Measurements from ENCODE around the gene TTLL11.
"Not testable (repeated sequence)": the region's sequence is repeated elsewhere in the genome, so short reads cannot be mapped to it uniquely, and the experiment has no call there.

The TTLL11 gene

DNA sequence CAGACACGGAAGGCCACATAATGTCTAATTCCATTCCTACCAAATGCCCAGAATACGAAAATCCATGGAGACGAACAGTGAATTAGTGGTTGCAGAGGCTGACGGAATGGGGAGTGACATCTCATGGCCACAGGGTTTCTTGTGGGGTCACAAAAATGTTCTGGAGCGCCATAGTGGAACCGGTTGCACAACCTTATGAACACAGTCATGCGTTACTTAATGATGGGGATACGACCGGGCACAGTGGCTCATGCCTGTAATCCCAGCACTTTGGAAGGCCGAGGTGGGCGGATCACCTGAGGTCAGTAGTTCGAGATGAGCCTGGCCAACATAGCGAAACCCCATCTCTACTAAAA, 26.0 kb upstream of the TTLL11 start:
- no peak for TF ChIP-seq ZFX (IDR thresholded peaks at IDR 0.05)
- TF ChIP-seq, protein P1, sequence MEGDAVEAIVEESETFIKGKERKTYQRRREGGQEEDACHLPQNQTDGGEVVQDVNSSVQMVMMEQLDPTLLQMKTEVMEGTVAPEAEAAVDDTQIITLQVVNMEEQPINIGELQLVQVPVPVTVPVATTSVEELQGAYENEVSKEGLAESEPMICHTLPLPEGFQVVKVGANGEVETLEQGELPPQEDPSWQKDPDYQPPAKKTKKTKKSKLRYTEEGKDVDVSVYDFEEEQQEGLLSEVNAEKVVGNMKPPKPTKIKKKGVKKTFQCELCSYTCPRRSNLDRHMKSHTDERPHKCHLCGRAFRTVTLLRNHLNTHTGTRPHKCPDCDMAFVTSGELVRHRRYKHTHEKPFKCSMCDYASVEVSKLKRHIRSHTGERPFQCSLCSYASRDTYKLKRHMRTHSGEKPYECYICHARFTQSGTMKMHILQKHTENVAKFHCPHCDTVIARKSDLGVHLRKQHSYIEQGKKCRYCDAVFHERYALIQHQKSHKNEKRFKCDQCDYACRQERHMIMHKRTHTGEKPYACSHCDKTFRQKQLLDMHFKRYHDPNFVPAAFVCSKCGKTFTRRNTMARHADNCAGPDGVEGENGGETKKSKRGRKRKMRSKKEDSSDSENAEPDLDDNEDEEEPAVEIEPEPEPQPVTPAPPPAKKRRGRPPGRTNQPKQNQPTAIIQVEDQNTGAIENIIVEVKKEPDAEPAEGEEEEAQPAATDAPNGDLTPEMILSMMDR (conservative IDR thresholded peaks at IDR 0.05) = no peak
- H3K27ac ChIP-seq = no peak overlapping the region

GRCh38 chr9:122118343-122119165, 25.4 kb upstream of the TTLL11 start:
- H3K27ac ChIP-seq = no peak overlapping the region
- TF ChIP-seq ZFX (IDR thresholded peaks at IDR 0.05) = no peak
- TF ChIP-seq, protein P1 (conservative IDR thresholded peaks at IDR 0.05) = no peak

GRCh38 chr9:122117241-122117640, 24.1 kb upstream of the TTLL11 start:
- not testable (repeated sequence) for H3K27ac ChIP-seq

- H3K27ac ChIP-seq = no peak overlapping the region
- no peak for TF ChIP-seq ZFX (IDR thresholded peaks at IDR 0.05)
- TF ChIP-seq, protein P1 (conservative IDR thresholded peaks at IDR 0.05) = no peak
Observed at GRCh38 chr9:122116448-122117173, 23.5 kb upstream of the TTLL11 start.

GRCh38 chr9:122116040-122116439, 22.9 kb upstream of the TTLL11 start:
- TF ChIP-seq, protein P1 (conservative IDR thresholded peaks at IDR 0.05) = no peak
- TF ChIP-seq ZFX (IDR thresholded peaks at IDR 0.05) = no peak
- H3K27ac ChIP-seq = no peak overlapping the region

GRCh38 chr9:122115176-122116035, 22.3 kb upstream of the TTLL11 start:
- H3K27ac ChIP-seq = no peak overlapping the region
- TF ChIP-seq, protein P1 (conservative IDR thresholded peaks at IDR 0.05) = no peak
- no peak for TF ChIP-seq ZFX (IDR thresholded peaks at IDR 0.05)

DNA sequence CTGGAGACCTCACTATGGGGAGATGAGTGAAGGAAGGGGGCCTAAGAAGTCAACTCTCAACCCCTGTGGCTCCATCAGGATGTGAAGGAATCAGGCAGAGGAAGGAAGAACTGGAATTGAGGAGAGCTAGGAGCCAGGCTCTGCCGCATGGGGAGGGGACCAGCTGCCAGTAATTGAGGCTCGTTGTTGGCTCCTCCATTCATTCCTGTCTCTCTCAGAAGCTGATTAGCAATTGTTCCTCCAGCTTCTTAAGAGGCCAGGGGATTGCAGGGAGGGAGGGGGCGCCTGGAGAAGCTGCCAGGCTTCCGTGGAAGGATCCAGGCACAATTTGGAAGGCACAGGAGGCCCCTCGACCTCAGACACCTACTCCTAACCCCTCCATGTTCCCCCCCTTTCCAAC, 20.5 kb upstream of the TTLL11 start:
- H3K27ac ChIP-seq = no peak overlapping the region
- TF ChIP-seq ZFX (IDR thresholded peaks at IDR 0.05) = no peak

- TF ChIP-seq, protein P1 (conservative IDR thresholded peaks at IDR 0.05) = no peak
- TF ChIP-seq ZFX (IDR thresholded peaks at IDR 0.05) = no peak
- no peak overlapping the region for H3K27ac ChIP-seq
Observed at GRCh38 chr9:122112238-122112637, 19.1 kb upstream of the TTLL11 start.

Measured in C4-2B (cell line).